ENCODE results near the gene MGAT3. TPM values are rescaled to one million over a fixed set of nuclear protein-coding genes. Genes with fewer than 3 reads are reported as not detected.

Gene MGAT3
- total RNA-seq, 4 donors from 2014 or later, result 0.26 to 11.8 (median 9.5) TPM; not detected in 1

GRCh38 chr22:39469681-39470450 is 13.1 kb downstream of the MGAT3 start:
- no peaks in the 10 kb centered on the region for H3K9me3 ChIP-seq
- TF ChIP-seq POLR2A (IDR thresholded peaks at IDR 0.05) (no peak), CTCF (IDR thresholded peaks at IDR 0.05) (no peak)
- H3K27ac ChIP-seq, result no peak overlapping the region
- no peaks in the 10 kb centered on the region for H3K4me1 ChIP-seq
- H3K27me3 ChIP-seq, result no peaks in the 10 kb centered on the region
- intact Hi-C loops (cut with DNase I; ENCODE audit: low total_unique reads), result no loop called here
- no peak for DNase-seq
- no peak overlapping the region for H3K4me3 ChIP-seq
- no peaks in the 10 kb centered on the region for H3K36me3 ChIP-seq

GRCh38 chr22:39470451-39471291 is 13.9 kb downstream of the MGAT3 start:
- TF ChIP-seq CTCF (IDR thresholded peaks at IDR 0.05) (no peak), POLR2A (IDR thresholded peaks at IDR 0.05) (no peak)
- no peak overlapping the region for H3K4me3 ChIP-seq
- H3K27me3 ChIP-seq, result no peaks in the 10 kb centered on the region
- H3K9me3 ChIP-seq, result no peaks in the 10 kb centered on the region
- DNase-seq, result no peak
- H3K4me1 ChIP-seq, result no peaks in the 10 kb centered on the region
- intact Hi-C loops (cut with DNase I; ENCODE audit: low total_unique reads), result no loop called here
- peak overlapping the region; percentile 24 to 50 for H3K27ac ChIP-seq
- no peaks in the 10 kb centered on the region for H3K36me3 ChIP-seq

- Histone ChIP-seq H3K36me3 (no peaks in the 10 kb centered on the region), H3K4me3 (no peak overlapping the region), H3K4me1 (no peaks in the 10 kb centered on the region), H3K27ac (peak overlapping the region; percentile 24 to 50), H3K9me3 (no peaks in the 10 kb centered on the region), H3K27me3 (no peaks in the 10 kb centered on the region)
- intact Hi-C loops (cut with DNase I; ENCODE audit: low total_unique reads), result no loop called here
- no peak for DNase-seq
- TF ChIP-seq CTCF (IDR thresholded peaks at IDR 0.05), result no peak
- no peak for TF ChIP-seq POLR2A (IDR thresholded peaks at IDR 0.05)
These were observed 14.7 kb downstream of the MGAT3 start for GRCh38 chr22:39471381-39472141.

DNA sequence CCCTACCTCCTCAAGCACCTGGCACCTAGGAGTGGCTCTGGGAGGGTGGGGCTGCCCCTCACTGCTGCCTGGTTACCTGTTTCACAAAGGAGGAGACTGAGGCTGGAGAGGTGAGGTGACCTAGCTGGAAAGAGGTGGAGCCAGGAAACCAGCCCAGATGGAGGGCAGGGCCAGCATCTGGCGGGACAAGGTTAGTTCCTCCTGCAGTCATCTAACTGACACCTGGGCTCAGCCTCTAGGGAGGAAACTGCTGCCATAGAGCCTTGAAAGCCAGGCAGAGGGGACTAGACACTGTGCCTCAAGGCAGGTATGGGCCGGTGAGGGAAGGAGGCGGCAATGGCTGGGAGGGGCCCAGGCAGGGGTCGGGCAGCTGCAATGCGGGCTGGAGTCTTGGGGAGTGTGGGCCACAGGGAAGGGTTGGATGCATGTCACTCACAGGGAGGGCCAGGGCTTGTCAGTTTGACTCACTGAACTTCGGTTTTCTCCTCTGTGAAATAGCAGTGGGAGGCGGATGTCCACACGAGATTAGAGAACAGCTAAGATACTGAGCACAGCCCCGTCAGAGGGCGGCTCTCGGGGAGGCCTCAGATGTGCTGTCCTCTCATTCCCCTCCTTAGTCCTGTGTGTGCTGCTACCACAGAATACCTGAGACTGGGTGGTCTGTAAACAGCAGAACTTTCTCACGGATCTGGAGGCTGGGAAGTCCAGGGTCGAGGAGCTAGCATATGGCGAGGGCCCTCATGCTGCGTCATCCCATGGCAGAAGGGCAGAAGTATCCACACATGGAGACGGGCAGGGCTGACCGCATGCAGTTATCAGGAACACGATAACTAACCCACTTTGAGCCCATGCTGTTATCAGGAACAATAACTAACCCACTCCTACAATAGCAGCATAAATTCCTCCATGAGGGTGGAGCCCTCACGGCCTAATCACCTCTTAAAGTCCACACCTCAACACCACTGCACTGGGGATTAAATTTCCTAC is 16.1 kb downstream of the MGAT3 start:
- intact Hi-C loops (cut with DNase I; ENCODE audit: low total_unique reads), result no loop called here
- H3K4me3 ChIP-seq, result no peak overlapping the region
- H3K9me3 ChIP-seq, result no peaks in the 10 kb centered on the region
- no peak for TF ChIP-seq CTCF (IDR thresholded peaks at IDR 0.05)
- no peak for TF ChIP-seq POLR2A (IDR thresholded peaks at IDR 0.05)
- H3K36me3 ChIP-seq, result no peaks in the 10 kb centered on the region
- H3K27me3 ChIP-seq, result no peaks in the 10 kb centered on the region
- H3K4me1 ChIP-seq, result no peaks in the 10 kb centered on the region
- no peak for DNase-seq
- H3K27ac ChIP-seq, result no peak overlapping the region

Measured in uterus (tissue), 4 donors.